PC-3 (cell line): ENCODE results near the gene ZNF101. TPM values are rescaled to one million over a fixed set of nuclear protein-coding genes. Genes with fewer than 3 reads are reported as not detected.

Experiments
- ATAC-seq: fragments of 200-7000 bp; cut with Tn5 transposase; 2 replicates; pipeline ENCODE4 v1.9.1; 2020; ENCODE audit warnings: mild to moderate bottlenecking, moderate library complexity
- BruUV-seq: library from RNA; stranded (reverse); fragments of 400-500 nt; replicated peaks from 2 replicates; lab custom pipeline; 2021; lab: Mats Ljungman, UMichigan
- CTCF ChIA-PET: fragments of 300-600 bp; sonication (Branson Sonifier 250); formaldehyde crosslinking; loops from one replicate; lab custom pipeline; 2022; ENCODE audit warnings: antibody characterized with exemption; lab: Charles Lee
- POLR2A ChIA-PET: fragments of 300-600 bp; sonication (Branson Sonifier 250); formaldehyde crosslinking; loops from one replicate; lab custom pipeline; 2022; ENCODE audit warnings: antibody characterized with exemption; ENCODE audit not compliant: unreplicated experiment; lab: Charles Lee
- DNase-seq: peaks from one replicate; pipeline ENCODE4 v3.0.0-alpha.2; 2015
- H2AFZ ChIP-seq: fragments of 300-600 bp; sonication (generic); 2 replicates; pipeline ENCODE4 v1.6.0; 2016; ENCODE audit warnings: antibody characterized with exemption, low read length
- H3F3A ChIP-seq: fragments of 300-600 bp; sonication (generic); one replicate; pipeline ENCODE4 v1.6.0; 2017; ENCODE audit warnings: antibody characterized with exemption, low read length, control low read depth, mild to moderate bottlenecking; ENCODE audit not compliant: unreplicated experiment
- H3K27ac ChIP-seq: fragments of 300-600 bp; sonication (generic); 2 replicates; pipeline ENCODE4 v1.5.1; 2016; ENCODE audit warnings: mild to moderate bottlenecking, low read length
- H3K27me3 ChIP-seq: fragments of 300-600 bp; sonication (generic); 2 replicates; pipeline ENCODE4 v1.6.1; 2016; ENCODE audit warnings: low read length, mixed read lengths
- H3K36me3 ChIP-seq: fragments of 300-600 bp; sonication (generic); 2 replicates; pipeline ENCODE4 v1.6.1; 2016; ENCODE audit warnings: low read depth, mixed run types, low read length, mixed read lengths
- H3K4me1 ChIP-seq: fragments of 300-600 bp; sonication (generic); 2 replicates; pipeline ENCODE4 v1.5.1; 2016; ENCODE audit warnings: low read length; ENCODE audit not compliant: insufficient read depth
- H3K4me2 ChIP-seq: fragments of 300-600 bp; sonication (generic); 2 replicates; pipeline ENCODE4 v1.6.0; 2016; ENCODE audit warnings: low read length
- H3K4me3 ChIP-seq: fragments of 300-600 bp; sonication (generic); 2 replicates; pipeline ENCODE4 v1.5.1; 2016; ENCODE audit warnings: mild to moderate bottlenecking, low read length, mixed read lengths
- H3K79me2 ChIP-seq: fragments of 300-600 bp; sonication (generic); 2 replicates; pipeline ENCODE4 v1.6.1; 2017; ENCODE audit warnings: low read length, mixed read lengths
- H3K9ac ChIP-seq: fragments of 300-600 bp; sonication (generic); 2 replicates; pipeline ENCODE4 v1.6.0; 2016; ENCODE audit warnings: mild to moderate bottlenecking, low read length
- H3K9me2 ChIP-seq: fragments of 300-600 bp; sonication (generic); replicated peaks from 2 replicates; pipeline ENCODE4 v1.6.1; 2016; ENCODE audit warnings: mixed run types, low read length, mixed read lengths
- H3K9me3 ChIP-seq: fragments of 300-600 bp; sonication (generic); 2 replicates; pipeline ENCODE4 v1.6.1; 2016; ENCODE audit warnings: low read length, mixed read lengths
- H4K20me1 ChIP-seq: fragments of 300-600 bp; sonication (generic); 2 replicates; pipeline ENCODE4 v1.6.1; 2016; ENCODE audit warnings: low read length, mixed read lengths
- CTCF ChIP-seq: fragments of 300-600 bp; sonication (generic); conservative IDR thresholded peaks from 2 replicates; pipeline ENCODE4 v1.5.1; 2017; ENCODE audit warnings: antibody characterized with exemption, low read depth, mild to moderate bottlenecking, low read length
- EZH2 ChIP-seq: fragments of 300-600 bp; sonication (generic); IDR thresholded peaks from one replicate; pipeline ENCODE4 v1.6.1; 2017; ENCODE audit warnings: antibody characterized with exemption, mild to moderate bottlenecking, low read length; ENCODE audit not compliant: unreplicated experiment
- EZH2phosphoT487 ChIP-seq: fragments of 300-600 bp; sonication (generic); IDR thresholded peaks from 2 replicates; pipeline ENCODE4 v1.6.1; 2018; ENCODE audit warnings: mild to moderate bottlenecking, antibody characterized with exemption, low read length, borderline replicate concordance
- intact Hi-C: fragments of 100-400 bp; cut with micrococcal nuclease; formaldehyde crosslinking; loops from 2 replicates; pipeline ENCODE4 v1.9.0; 2023
- total RNA-seq: library from RNA; depleted of rRNA; stranded (reverse); fragments of >200 nt; gene quantifications from 2 replicates; pipeline ENCODE4 v1.2.3, GENCODE V29; 2014

Gene ZNF101
- total RNA-seq, 1 experiment from 2014 or later = 11.0 TPM

- H3K4me3 ChIP-seq = no peak overlapping the region
- CTCF ChIA-PET = no interaction called here
- BruUV-seq = no TSS peak
- 0 out of 2 replicates have a peak, but pooled peaks cover 3% of the 10 kb centered on the region for H3K79me2 ChIP-seq
- no peaks in the 10 kb centered on the region for H3K9me2 ChIP-seq
- H3F3A ChIP-seq = no peaks in the 10 kb centered on the region
- POLR2A ChIA-PET = no interaction called here
- peaks cover 3% of the 10 kb centered on the region; the same call in 1 of the 2 replicates for H3K4me1 ChIP-seq
- H3K27me3 ChIP-seq = no peaks in the 10 kb centered on the region
- H3K36me3 ChIP-seq = peaks cover 22% of the 10 kb centered on the region; the same call in 1 of the 2 replicates
- intact Hi-C loops = no loop called here
- no peak overlapping the region for H3K4me2 ChIP-seq
- no peak overlapping the region for H3K27ac ChIP-seq
- H2AFZ ChIP-seq = no peak overlapping the region
- ATAC-seq = no peak
- DNase-seq = no peak
- no peak for TF ChIP-seq EZH2phosphoT487
- no peak for TF ChIP-seq EZH2
- no peak for TF ChIP-seq CTCF
- H3K9me3 ChIP-seq = no peaks in the 10 kb centered on the region
- no peak overlapping the region for H3K9ac ChIP-seq
- H4K20me1 ChIP-seq = no peaks in the 10 kb centered on the region
Observed at GRCh38 chr19:19647037-19647835, 21.4 kb upstream of the ZNF101 start.

- TF ChIP-seq EZH2 (no peak), EZH2phosphoT487 (no peak), CTCF (no peak)
- Histone ChIP-seq H3K36me3 (peaks cover 41% of the 10 kb centered on the region), H3K4me1 (no peaks in the 10 kb centered on the region), H3K9me3 (no peaks in the 10 kb centered on the region), H3K79me2 (no peaks in the 10 kb centered on the region), H4K20me1 (no peaks in the 10 kb centered on the region), H3K27ac (no peak overlapping the region), H3K9me2 (no peaks in the 10 kb centered on the region), H2AFZ (no peak overlapping the region), H3K9ac (no peak overlapping the region), H3K4me3 (no peak overlapping the region), H3K27me3 (no peaks in the 10 kb centered on the region), H3F3A (no peaks in the 10 kb centered on the region), H3K4me2 (no peak overlapping the region)
- intact Hi-C loops = no loop called here
- CTCF ChIA-PET = no interaction called here
- no peak for ATAC-seq
- POLR2A ChIA-PET = no interaction called here
- BruUV-seq = no TSS peak
- DNase-seq = no peak
Observed at GRCh38 chr19:19649155-19649554, 19.5 kb upstream of the ZNF101 start.

- H3K79me2 ChIP-seq = no peaks in the 10 kb centered on the region
- no peak for DNase-seq
- ChIA-PET CTCF (no interaction called here), POLR2A (interaction anchor here (0.6 kb wide), 1 partner anchor 138 kb away, joined by 3 read pairs; no protein-coding TSS in a partner anchor)
- H3K4me2 ChIP-seq = no peak overlapping the region
- H3K9ac ChIP-seq = no peak overlapping the region
- no peaks in the 10 kb centered on the region for H3F3A ChIP-seq
- H4K20me1 ChIP-seq = no peaks in the 10 kb centered on the region
- H3K27ac ChIP-seq = no peak overlapping the region
- TF ChIP-seq EZH2phosphoT487 (no peak), EZH2 (no peak), CTCF (no peak)
- no peak overlapping the region for H2AFZ ChIP-seq
- H3K36me3 ChIP-seq = peaks cover 45% of the 10 kb centered on the region
- no peaks in the 10 kb centered on the region for H3K9me3 ChIP-seq
- intact Hi-C loops = no loop called here
- no peak for ATAC-seq
- BruUV-seq = no TSS peak
- H3K4me1 ChIP-seq = no peaks in the 10 kb centered on the region
- H3K4me3 ChIP-seq = no peak overlapping the region
- no peaks in the 10 kb centered on the region for H3K27me3 ChIP-seq
- no peaks in the 10 kb centered on the region for H3K9me2 ChIP-seq
Observed at GRCh38 chr19:19649580-19649995, 19.1 kb upstream of the ZNF101 start.
